ENCODE data around the gene AKAP8.
"Not testable (repeated sequence)": the region's sequence is repeated elsewhere in the genome, so short reads cannot be mapped to it uniquely, and the experiment has no call there.

Gene AKAP8

DNA sequence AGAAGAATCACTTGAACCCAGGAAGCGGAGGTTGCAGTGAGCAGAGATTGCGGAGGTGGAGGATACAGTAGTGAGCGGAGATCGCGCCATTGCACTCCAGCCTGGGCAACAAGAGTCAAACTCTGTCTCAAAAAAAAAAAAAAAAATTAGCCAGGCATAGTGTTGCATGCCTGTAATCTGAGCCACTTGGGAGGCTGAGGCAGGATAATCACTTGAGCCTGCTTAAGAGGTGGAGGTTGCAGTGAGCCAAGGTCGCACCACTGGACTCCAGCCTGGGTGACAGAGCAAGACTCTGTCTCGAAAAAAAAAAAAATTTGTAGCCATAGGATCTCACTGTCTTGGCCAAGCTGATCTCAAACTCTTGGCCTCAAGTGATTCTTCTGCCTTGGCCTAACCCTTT lies 43.6 kb downstream of the AKAP8 start:
- not testable (repeated sequence) for H3K27ac Mint-ChIP-seq (ENCODE audit: low read depth); H3K27me3 Mint-ChIP-seq; H3K4me3 Mint-ChIP-seq; DNase-seq (ENCODE audit: low spot score in 2 of 2); H3K4me1 Mint-ChIP-seq; ATAC-seq (replicated peaks; ENCODE audit: extremely low read depth, poor library complexity, severe bottlenecking); H3K9me3 Mint-ChIP-seq
- peaks cover 17% of the 10 kb centered on the region for H3K36me3 Mint-ChIP-seq (ENCODE audit: insufficient read depth)

DNA sequence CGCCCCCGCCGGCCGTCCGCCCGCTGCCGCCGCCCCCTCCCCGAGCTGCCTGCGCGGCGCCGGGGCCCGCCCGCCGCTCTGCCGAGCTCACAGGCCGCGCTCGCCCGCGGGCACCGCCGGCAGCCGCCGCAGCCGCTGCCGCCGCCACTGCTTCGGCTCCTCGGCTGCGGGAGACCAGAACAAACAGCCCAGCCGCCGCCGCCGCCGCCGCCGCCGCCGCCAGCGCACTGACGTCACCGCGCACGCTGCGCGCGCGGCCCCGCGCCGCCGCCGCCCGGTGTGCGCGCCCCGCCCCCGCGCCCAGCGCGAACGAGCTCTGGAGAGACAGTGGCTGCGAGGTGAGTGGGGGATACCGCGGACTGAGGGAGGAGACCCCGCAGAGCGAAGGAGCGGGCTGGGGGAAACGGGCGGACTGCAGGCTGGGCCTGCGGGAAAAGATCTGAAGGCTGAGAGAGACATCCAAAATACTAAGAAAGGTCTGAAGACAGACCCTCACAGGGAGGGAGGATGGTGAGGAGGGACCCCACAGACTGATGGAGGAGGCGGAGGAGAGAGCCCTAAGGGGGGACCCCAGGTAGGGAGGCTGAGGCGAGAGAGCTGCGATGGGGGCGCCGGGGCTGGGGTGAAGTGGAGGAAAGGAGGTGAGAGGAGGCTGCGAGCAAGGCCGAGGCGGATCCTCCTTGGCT lies 47.1 kb downstream of the AKAP8 start, which contains the start of gene BRD4:
BRD4 (minus strand) TSS at position 229 of the 686 bp plus-strand sequence. CDS start 59,440 bp downstream, outside the sequence.
- Mint-ChIP-seq H3K27me3 (no peaks in the 10 kb centered on the region), H3K4me1 (peaks cover 41% of the 10 kb centered on the region), H3K4me3 (peak within 1 kb of the TSS; percentile 94), H3K36me3 (ENCODE audit: insufficient read depth) (peaks cover 21% of the 10 kb centered on the region), H3K27ac (ENCODE audit: low read depth) (peak within 1 kb of the TSS; percentile 94), H3K9me3 (no peaks in the 10 kb centered on the region)
- peak; percentile 65 for ATAC-seq (replicated peaks; ENCODE audit: extremely low read depth, poor library complexity, severe bottlenecking)
- DNase-seq (ENCODE audit: low spot score in 2 of 2) = peak; percentile 59 to 71

DNA sequence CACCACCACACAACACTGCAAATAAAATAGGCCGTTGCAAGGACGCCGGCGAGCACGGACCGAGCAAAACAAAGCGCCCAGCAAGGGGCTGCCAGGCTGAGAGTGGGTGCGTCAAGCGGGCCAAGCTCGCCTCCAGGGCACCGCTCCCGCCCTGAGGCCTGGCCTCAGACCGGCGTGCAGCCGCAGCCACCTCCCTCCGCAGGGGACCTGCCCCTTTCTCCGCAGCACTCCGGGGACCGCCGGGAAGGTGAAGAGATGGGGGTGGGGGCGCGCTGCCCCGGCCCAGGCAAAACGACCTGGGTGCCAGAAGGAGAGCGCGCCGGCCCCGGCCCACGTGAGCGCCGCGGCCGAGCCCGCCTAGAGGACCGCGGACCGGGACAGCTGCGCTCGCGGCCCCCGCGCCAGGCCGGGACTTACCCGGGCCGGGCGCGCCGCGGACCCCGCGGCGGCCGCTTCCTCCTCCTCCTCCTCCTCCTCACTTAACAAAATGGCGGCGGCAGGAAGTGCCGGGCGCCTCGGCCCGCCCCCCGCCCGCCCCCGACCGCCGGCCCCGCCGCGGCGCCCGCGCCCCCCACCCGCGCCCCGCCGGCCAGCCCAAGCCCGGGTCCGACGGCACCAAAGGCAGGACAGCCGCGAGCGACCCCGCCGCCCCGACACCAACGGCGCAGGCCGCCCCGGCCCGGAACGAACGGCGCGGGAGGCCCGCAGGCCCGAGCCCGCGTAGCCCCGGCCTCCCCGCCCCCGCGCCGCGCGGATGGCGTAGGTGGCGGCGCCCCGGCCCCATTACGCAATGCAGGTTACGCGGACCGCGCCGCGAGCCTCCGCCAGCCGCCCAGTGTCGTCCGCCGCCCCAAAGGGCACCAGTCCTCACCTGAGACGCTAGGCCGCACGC lies 47.9 kb downstream of the AKAP8 start:
- Mint-ChIP-seq H3K4me1 (peaks cover 49% of the 10 kb centered on the region), H3K9me3 (no peaks in the 10 kb centered on the region), H3K27me3 (no peaks in the 10 kb centered on the region), H3K4me3 (peak overlapping the region; percentile 94), H3K27ac (ENCODE audit: low read depth) (peak overlapping the region; percentile 94), H3K36me3 (ENCODE audit: insufficient read depth) (peaks cover 25% of the 10 kb centered on the region)
- DNase-seq (ENCODE audit: low spot score in 2 of 2) (peak; percentile 36 to 39), ATAC-seq (replicated peaks; ENCODE audit: extremely low read depth, poor library complexity, severe bottlenecking) (peak; percentile 64)

DNA sequence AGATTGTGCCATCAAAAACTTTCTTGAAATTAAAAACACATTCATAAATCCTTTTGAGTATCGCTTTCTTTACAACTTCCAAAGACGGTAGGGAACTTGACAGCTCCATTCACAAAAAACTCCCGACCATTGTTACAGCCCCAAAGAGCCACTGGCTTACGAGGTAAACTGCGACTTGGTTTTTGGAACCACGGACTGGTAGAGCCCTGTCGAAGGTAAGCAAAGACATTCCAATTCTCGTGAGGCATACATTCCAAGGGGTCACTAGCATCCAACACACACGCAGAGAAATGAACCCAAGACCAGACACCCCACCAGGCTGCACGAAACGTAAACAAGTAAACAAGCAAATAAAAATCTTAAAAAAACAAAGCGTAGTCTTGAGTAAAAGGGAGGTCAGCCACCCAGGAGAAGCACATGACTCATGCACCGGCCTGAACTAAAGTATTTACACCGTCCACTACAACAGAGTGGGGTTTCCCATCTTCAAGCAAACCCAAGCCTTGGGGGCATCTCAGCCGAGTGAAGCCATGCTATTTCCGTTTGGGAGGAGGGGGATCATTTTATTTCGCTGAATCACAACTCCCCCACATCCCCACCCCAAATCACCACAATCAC lies 48.7 kb downstream of the AKAP8 start:
- peaks cover 55% of the 10 kb centered on the region for H3K4me1 Mint-ChIP-seq
- peak overlapping the region; percentile 89 for H3K27ac Mint-ChIP-seq (ENCODE audit: low read depth)
- H3K27me3 Mint-ChIP-seq = no peaks in the 10 kb centered on the region
- peak overlapping the region; percentile 94 for H3K4me3 Mint-ChIP-seq
- no peak for DNase-seq (ENCODE audit: low spot score in 2 of 2)
- peak; percentile 4 for ATAC-seq (replicated peaks; ENCODE audit: extremely low read depth, poor library complexity, severe bottlenecking)
- no peaks in the 10 kb centered on the region for H3K9me3 Mint-ChIP-seq
- peaks cover 27% of the 10 kb centered on the region for H3K36me3 Mint-ChIP-seq (ENCODE audit: insufficient read depth)

DNA sequence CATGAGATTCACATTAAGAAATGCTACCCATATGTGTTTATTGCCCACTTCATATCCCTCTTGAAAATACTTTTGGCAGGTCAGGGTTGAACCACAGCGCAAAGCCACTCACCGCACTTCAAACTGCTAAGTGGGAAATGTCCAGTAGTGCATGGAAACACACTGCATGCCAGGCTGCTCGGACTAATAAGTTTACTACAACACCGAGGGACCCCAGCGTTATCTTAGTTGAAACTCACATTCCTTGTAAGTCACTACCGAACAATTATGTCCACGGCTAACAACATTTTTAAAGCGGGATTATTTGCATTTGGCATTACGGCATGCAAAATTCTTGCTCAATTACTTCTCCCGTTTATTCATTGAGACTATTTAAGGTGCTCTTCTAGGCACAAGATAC lies 51.3 kb downstream of the AKAP8 start:
- peak overlapping the region; percentile 94 for H3K4me3 Mint-ChIP-seq

DNA sequence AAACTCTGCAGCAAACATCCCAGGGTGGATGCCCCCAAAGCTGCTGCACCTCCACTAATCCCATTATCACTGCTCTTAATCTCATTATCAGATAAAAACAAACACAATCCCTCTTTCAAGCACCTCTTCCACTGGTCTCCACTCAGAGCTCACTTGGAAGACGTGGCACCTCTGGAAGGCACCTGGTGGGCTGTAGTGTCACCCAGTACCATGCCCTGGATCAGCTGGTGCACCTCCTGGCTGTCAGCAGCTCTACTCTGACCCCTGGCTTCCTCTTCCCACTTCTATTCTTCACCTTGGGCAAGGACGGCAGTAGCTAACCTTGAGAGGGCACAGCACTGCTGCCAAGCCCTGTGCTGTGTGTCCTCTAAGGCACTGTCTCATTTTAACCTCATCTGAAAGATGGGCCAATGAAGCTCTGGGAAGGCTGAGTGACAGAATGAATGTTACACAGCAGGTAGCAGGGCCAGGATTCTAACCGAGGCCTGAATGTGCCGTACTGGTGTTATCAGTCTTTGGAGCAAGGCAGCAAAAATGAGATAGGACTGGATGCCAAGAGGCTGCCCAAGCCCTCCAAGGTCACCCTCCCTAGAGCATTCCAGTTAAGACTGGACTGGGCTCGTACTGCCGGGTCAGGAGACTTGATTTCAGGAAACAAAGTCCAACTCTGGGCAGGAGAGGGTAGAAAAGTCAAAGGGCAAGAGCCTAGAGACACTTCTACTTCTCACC lies 54.6 kb downstream of the AKAP8 start:
- H3K27ac Mint-ChIP-seq (ENCODE audit: low read depth) = peak overlapping the region; percentile 2
- DNase-seq (ENCODE audit: low spot score in 2 of 2) (no peak), ATAC-seq (replicated peaks; ENCODE audit: extremely low read depth, poor library complexity, severe bottlenecking) (peak; percentile 34)
- no peaks in the 10 kb centered on the region for H3K27me3 Mint-ChIP-seq
- H3K4me1 Mint-ChIP-seq = peaks cover 87% of the 10 kb centered on the region
- H3K4me3 Mint-ChIP-seq = peak overlapping the region; percentile 49
- H3K9me3 Mint-ChIP-seq = no peaks in the 10 kb centered on the region
- H3K36me3 Mint-ChIP-seq (ENCODE audit: insufficient read depth) = peaks cover 11% of the 10 kb centered on the region

More for the DNA sequence above, 51.3 kb downstream of the AKAP8 start:
- DNase-seq (ENCODE audit: low spot score in 2 of 2) = no peak
- ATAC-seq (replicated peaks; ENCODE audit: extremely low read depth, poor library complexity, severe bottlenecking) = no peak
- Mint-ChIP-seq H3K36me3 (ENCODE audit: insufficient read depth) (peaks cover 27% of the 10 kb centered on the region), H3K27ac (ENCODE audit: low read depth) (peak overlapping the region; percentile 89), H3K27me3 (no peaks in the 10 kb centered on the region), H3K9me3 (no peaks in the 10 kb centered on the region), H3K4me1 (peaks cover 79% of the 10 kb centered on the region)

DNA sequence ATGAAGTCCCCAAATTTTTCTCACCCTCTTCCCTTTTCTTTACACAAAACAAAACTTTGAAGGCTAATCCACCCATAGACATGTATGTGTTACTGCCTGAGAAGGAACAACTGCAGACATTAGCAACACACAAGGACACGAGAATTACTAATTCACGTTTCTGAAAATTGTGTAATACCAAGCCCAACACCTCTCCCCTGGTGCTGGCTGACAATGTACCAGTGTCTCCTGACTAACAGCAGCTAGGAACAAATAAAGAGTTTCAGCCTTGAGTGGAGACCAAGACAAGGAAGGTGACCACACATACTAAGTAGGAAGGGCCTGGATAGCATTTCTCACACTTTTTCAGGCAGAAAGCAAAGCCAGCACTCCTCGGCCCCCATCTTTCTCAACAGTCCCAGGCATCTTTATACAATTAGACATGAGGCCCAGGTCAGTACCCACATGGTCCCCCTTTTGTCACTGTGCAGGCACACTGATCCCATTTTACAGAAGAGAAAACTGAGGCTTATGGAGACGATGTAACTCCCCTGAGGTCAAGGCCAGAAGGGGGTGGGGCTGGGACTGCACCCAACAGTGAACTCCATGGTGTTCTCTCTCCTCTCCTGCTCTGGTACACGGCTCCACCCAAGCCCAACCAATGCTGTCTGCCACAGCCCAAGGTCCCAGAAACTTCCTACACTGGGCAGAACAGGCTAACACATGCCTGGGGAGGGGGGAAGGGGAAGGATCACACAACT lies 55.9 kb downstream of the AKAP8 start:
- DNase-seq (ENCODE audit: low spot score in 2 of 2) (no peak), ATAC-seq (replicated peaks; ENCODE audit: extremely low read depth, poor library complexity, severe bottlenecking) (no peak)
- peak overlapping the region; percentile 49 for H3K4me3 Mint-ChIP-seq
- H3K27me3 Mint-ChIP-seq = no peaks in the 10 kb centered on the region
- no peaks in the 10 kb centered on the region for H3K9me3 Mint-ChIP-seq
- peaks cover 11% of the 10 kb centered on the region for H3K36me3 Mint-ChIP-seq (ENCODE audit: insufficient read depth)
- peak overlapping the region; percentile 79 for H3K27ac Mint-ChIP-seq (ENCODE audit: low read depth)
- H3K4me1 Mint-ChIP-seq = peaks cover 85% of the 10 kb centered on the region

DNA sequence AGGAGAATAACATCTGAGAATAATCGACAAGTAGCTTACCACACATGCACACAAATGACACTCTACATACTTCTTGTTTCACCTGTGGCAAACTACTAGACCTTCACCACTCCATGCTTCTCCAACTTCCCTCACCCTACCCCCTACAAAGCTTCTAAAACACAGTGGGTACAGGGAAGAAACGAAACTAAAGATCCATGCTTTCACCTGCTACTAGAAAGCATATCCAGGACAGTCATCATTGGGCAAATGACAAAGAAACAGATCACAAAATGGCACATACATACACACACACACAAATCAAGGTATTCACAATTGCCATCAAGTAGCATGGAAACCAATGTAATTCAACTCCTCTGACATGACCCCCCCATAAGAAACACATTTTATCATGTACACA lies 57.8 kb downstream of the AKAP8 start:
- Mint-ChIP-seq H3K9me3 (no peaks in the 10 kb centered on the region), H3K27ac (ENCODE audit: low read depth) (peak overlapping the region; percentile 50), H3K4me3 (peak overlapping the region; percentile 59), H3K4me1 (peaks cover 89% of the 10 kb centered on the region), H3K27me3 (no peaks in the 10 kb centered on the region), H3K36me3 (ENCODE audit: insufficient read depth) (peaks cover 12% of the 10 kb centered on the region)
- DNase-seq (ENCODE audit: low spot score in 2 of 2) (no peak), ATAC-seq (replicated peaks; ENCODE audit: extremely low read depth, poor library complexity, severe bottlenecking) (no peak)

DNA sequence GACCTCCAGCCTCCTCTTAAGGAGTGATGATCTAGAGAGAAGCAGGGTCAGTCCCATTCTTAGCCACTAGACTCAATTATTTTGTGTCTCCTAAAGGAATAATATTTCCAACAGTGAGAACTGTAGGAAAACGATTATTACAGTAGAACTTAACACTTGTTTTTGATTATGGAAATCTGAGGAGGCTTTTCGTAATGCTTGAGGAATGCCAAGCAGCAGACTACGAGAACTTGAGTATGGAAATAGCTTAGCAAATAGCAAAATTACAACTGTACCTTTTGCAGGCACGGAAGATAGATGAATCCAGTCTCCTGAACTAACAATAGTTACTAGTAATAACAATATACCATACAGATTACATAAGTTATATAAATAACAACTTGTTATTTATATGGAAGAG lies 59.5 kb downstream of the AKAP8 start:
- Mint-ChIP-seq H3K27ac (ENCODE audit: low read depth) (peak overlapping the region; percentile 50), H3K9me3 (no peaks in the 10 kb centered on the region), H3K4me3 (peak overlapping the region; percentile 40), H3K27me3 (no peaks in the 10 kb centered on the region), H3K36me3 (ENCODE audit: insufficient read depth) (peaks cover 16% of the 10 kb centered on the region), H3K4me1 (peaks cover 84% of the 10 kb centered on the region)
- no peak for ATAC-seq (replicated peaks; ENCODE audit: extremely low read depth, poor library complexity, severe bottlenecking)
- DNase-seq (ENCODE audit: low spot score in 2 of 2) = no peak

DNA sequence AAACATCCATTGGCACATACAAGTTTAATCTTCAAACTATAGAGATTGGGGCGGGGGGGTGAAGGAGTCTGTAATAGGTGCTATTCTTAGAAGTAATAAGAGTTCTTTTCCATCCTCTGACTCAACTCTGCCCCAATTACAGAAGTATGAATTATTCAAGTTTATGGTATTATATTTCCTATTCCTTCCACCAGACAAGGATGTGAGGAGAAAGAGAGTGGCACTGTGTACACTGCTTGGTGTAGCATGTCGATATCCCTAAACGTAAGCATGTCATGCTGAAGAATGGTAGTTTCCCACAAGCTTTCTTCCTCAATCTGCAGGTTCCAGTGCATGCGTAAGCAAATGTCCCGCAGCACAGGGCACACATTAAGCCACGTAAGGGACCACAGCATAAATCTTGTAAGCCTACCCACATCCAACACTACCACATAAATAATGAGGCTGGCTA lies 61.3 kb downstream of the AKAP8 start:
- peak overlapping the region; percentile 16 for H3K27ac Mint-ChIP-seq (ENCODE audit: low read depth)
- H3K4me1 Mint-ChIP-seq = peaks cover 81% of the 10 kb centered on the region
- H3K4me3 Mint-ChIP-seq = peak overlapping the region; percentile 19
- H3K27me3 Mint-ChIP-seq = no peaks in the 10 kb centered on the region
- H3K9me3 Mint-ChIP-seq = no peaks in the 10 kb centered on the region
- no peak for DNase-seq (ENCODE audit: low spot score in 2 of 2)
- peak; percentile 39 for ATAC-seq (replicated peaks; ENCODE audit: extremely low read depth, poor library complexity, severe bottlenecking)
- peaks cover 16% of the 10 kb centered on the region for H3K36me3 Mint-ChIP-seq (ENCODE audit: insufficient read depth)

DNA sequence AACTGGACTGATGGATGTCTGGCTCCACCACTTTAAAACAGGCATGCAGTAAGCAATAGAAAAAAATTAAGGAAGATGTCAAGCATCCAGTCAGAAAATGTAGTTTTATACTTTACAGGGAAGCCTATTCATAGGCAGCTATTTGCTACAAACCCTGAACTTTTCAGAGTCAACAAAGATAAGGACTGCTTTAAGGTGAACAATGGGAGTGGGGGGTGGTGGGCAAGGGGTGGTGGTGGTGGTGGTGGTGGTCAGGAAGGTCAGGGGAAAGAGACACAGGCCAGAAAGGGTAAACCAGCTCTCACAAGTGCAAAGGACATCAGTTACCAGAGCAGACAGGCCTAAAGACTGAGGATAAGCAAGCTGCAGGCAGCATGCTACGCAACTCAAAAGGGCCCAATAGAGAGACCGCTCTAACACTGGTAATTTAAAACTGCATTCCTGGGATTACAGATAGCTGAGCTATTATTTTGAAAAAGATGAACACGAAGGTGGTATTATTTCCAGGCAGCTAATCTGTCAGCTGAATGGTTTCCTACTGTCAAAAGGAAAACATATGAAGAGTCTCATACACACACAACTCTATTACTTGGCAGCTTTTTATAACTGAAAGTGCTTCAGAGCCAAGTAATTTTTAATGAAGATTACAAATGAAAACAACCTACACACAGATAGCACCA lies 62.1 kb downstream of the AKAP8 start:
- H3K4me1 Mint-ChIP-seq = peaks cover 82% of the 10 kb centered on the region
- H3K27me3 Mint-ChIP-seq = no peaks in the 10 kb centered on the region
- peaks cover 16% of the 10 kb centered on the region for H3K36me3 Mint-ChIP-seq (ENCODE audit: insufficient read depth)
- H3K9me3 Mint-ChIP-seq = no peaks in the 10 kb centered on the region
- ATAC-seq (replicated peaks; ENCODE audit: extremely low read depth, poor library complexity, severe bottlenecking) = no peak
- no peak for DNase-seq (ENCODE audit: low spot score in 2 of 2)
- peak overlapping the region; percentile 62 for H3K4me3 Mint-ChIP-seq
- peak overlapping the region; percentile 39 for H3K27ac Mint-ChIP-seq (ENCODE audit: low read depth)

Data from central memory CD8-positive, alpha-beta T cell (primary cell).